ENCODE results near the gene HCRTR1.

DNA sequence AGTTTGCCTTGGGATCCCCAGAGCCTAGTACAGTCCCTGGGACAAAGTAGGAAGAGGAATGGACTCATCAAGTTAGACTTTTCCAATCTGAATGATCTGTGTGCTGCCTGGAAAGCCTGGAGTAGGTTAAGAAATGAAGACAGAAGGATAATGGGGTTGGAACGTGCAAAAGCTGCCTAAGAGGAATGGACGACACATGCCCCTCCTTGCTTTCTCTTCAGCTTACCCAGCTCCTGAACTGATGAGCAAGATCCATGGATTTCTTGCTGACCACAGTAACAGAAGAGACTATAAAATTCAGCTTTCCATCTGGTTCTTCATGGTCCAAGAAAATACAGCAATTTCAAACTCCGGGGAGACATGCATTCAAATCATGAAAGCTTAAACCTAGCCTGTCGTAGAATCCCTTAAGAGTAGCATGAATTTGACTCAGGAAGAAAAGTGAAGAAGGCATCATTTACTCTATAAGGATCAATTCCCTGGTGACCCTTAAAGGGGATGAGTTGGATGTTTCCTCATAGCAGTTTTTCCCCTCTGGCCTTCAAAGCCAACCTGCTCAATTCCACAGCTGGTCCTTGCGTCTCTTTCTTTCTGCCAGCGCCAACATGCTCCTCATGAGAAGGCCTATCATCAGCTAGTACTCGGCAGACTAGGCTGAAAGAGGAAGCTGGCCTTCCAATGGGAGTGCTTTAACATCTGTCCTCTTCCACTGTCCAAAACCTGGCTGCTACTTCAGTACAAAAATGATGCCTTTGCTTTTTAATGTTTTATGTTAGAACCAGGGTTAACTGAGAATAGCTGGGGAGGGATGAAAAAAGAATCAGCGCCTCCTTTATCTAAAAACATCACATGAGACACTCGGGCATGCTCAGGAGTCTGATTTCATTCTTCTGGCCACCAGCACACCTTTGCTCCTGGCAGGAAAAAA is 32.9 kb downstream of the HCRTR1 start:
- TF ChIP-seq, protein P1, sequence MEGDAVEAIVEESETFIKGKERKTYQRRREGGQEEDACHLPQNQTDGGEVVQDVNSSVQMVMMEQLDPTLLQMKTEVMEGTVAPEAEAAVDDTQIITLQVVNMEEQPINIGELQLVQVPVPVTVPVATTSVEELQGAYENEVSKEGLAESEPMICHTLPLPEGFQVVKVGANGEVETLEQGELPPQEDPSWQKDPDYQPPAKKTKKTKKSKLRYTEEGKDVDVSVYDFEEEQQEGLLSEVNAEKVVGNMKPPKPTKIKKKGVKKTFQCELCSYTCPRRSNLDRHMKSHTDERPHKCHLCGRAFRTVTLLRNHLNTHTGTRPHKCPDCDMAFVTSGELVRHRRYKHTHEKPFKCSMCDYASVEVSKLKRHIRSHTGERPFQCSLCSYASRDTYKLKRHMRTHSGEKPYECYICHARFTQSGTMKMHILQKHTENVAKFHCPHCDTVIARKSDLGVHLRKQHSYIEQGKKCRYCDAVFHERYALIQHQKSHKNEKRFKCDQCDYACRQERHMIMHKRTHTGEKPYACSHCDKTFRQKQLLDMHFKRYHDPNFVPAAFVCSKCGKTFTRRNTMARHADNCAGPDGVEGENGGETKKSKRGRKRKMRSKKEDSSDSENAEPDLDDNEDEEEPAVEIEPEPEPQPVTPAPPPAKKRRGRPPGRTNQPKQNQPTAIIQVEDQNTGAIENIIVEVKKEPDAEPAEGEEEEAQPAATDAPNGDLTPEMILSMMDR (IDR thresholded peaks at IDR 0.05) = no peak
- no peak for TF ChIP-seq POLR2A (IDR thresholded peaks at IDR 0.05)
- TF ChIP-seq POLR2AphosphoS5 (IDR thresholded peaks at IDR 0.05) = no peak

Data from breast epithelium (tissue), 3 donors.